ENCODE measurements around the gene OR7A17. TPM values are rescaled to one million over a fixed set of nuclear protein-coding genes. Genes with fewer than 3 reads are reported as not detected.

OR7A17 gene
- not detected in 2 replicates for total RNA-seq (ENCODE audit: low replicate concordance)

DNA sequence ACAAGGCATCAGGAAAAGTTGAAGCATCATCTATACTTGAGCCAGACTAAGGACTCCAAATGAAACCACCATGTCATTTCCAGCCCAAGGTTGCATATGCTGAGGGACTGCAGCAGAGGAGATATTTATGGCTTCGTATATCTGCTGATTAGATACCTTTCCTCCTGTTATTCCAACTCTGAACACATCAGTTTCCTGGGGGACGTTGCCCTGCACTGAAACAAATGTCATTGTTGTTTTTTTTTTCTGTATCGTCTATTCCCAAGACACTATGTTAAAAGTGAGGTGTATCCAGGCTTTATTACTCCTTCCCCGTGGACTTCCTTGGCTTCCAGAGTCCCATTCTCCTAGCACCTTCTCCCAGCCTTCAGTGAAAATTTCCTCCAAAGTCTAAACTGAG, at the start of gene OR7A17:
OR7A17 (minus strand) TSS at position 101 of the 400 bp plus-strand sequence. CDS start 4,777 bp downstream, outside the sequence.

DNA sequence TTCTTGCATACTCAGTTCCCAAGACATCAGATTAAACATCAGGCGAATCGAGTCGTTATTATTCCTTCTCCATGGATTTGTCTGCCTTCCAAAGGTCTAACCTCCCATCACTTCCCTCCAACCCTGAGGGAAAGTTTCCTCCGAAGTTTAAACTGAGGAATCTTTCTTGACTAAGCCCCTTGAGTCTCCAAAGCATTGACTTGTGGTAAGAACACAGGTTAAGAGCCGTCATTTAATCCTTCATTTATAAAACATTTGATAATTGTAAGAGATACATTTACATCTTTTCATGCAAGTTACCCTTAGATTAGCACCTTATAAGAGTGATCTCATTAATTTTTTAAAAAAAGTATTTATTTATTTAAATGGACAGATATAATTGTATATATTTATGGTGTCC, 37.1 kb downstream of the OR7A17 start, which contains the start of gene OR7A10:
OR7A10 (minus strand) TSS at position 101 of the 400 bp plus-strand sequence. CDS start 7,045 bp downstream, outside the sequence.

DNA sequence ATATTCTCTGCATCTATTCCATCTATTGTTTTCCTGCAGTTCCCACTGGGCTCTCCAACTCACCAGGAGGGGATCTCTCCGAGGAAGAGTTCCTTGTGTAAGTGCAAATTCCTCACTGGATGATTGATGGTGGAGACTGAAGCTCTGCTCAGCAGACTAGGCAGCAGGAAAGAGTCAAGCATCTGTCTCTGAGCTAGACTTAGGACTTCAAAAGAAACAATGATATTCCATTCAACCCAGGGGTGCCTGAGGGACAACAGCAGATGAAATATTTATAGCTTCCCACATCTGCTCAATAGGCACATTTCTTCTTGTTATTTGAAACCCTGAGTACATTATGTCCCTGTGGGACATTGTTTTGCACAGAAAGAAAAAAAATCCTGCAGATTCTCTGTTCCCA, 50.9 kb downstream of the OR7A17 start, which contains the start of the genes OR7A5 and OR7C1:
OR7A5 (minus strand) TSS at position 175 of the 400 bp plus-strand sequence. CDS start 6,944 bp downstream, outside the sequence.
OR7C1 (minus strand) TSS at position 175 of the 400 bp plus-strand sequence. CDS start 35,049 bp downstream, outside the sequence.

Other genes starting within 250 kb of the OR7A17 start
- gene ADGRE3, start 211.3 kb downstream of the OR7A17 start, total RNA-seq (ENCODE audit: low replicate concordance) = not detected in 2 replicates
- 15.0 and 20.1 TPM in 2 replicates for gene ZNF333, start 196.1 kb downstream of the OR7A17 start, total RNA-seq (ENCODE audit: low replicate concordance)
- under 0.01 and 0.35 TPM in 2 replicates for gene ADGRE2, start 107.6 kb downstream of the OR7A17 start, total RNA-seq (ENCODE audit: low replicate concordance)
- not detected in 2 replicates for gene OR7A5, start 50.9 kb downstream of the OR7A17 start, total RNA-seq (ENCODE audit: low replicate concordance)
- not detected in 2 replicates for gene OR7C1, start 50.9 kb downstream of the OR7A17 start, total RNA-seq (ENCODE audit: low replicate concordance)
- not detected in 2 replicates for gene OR7A10, start 37.2 kb downstream of the OR7A17 start, total RNA-seq (ENCODE audit: low replicate concordance)
- gene OR7C2, start 55.4 kb upstream of the OR7A17 start, total RNA-seq (ENCODE audit: low replicate concordance) = not detected in 2 replicates
- not detected in 2 replicates for gene SLC1A6, start 93.7 kb upstream of the OR7A17 start, total RNA-seq (ENCODE audit: low replicate concordance)
- not detected in 2 replicates for gene CASP14, start 163.3 kb upstream of the OR7A17 start, total RNA-seq (ENCODE audit: low replicate concordance)
- gene OR1I1, start 196.1 kb upstream of the OR7A17 start, total RNA-seq (ENCODE audit: low replicate concordance) = not detected in 2 replicates
- gene SYDE1, start 221.3 kb upstream of the OR7A17 start, total RNA-seq (ENCODE audit: low replicate concordance) = 5.4 and 19.7 TPM in 2 replicates

Data from smooth muscle cell of the coronary artery (primary cell).